SK-N-SH (cell line): Measurements from ENCODE around the gene ZEB2. TPM values are rescaled to one million over a fixed set of nuclear protein-coding genes. Genes with fewer than 3 reads are reported as not detected.

Experiments used
- CTCF ChIA-PET: fragments of 300-600, 350-600 bp; formaldehyde crosslinking; extraction: SDS; loops from one replicate; lab custom pipeline; 2021; lab: Yijun Ruan, JAX
- POLR2A ChIA-PET: fragments of 350-600 bp; sonication (Branson Sonifier 250); formaldehyde crosslinking; extraction: SDS; loops from one replicate; lab custom pipeline; 2020; ENCODE audit warnings: antibody characterized with exemption, inconsistent platforms; lab: Yijun Ruan, JAX
- DNase-seq: peaks from one replicate; pipeline ENCODE4 v3.0.0; 2012
- H2AFZ ChIP-seq: fragments of 200-600 bp; sonication (generic); 2 replicates; pipeline ENCODE4 v1.8.1; 2016; ENCODE audit warnings: antibody characterized with exemption, mild to moderate bottlenecking, low read depth
- H3F3A ChIP-seq: fragments of 200-600 bp; sonication (generic); replicated peaks from 2 replicates; pipeline ENCODE3; 2016; ENCODE audit warnings: antibody characterized with exemption, mild to moderate bottlenecking; ENCODE audit not compliant: insufficient read depth
- H3K27ac ChIP-seq, 2 experiments: fragments of 200-500 bp in 1 of 2; fragments of 200-600 bp in 1 of 2; sonication (Bioruptor generic) in 1 of 2; sonication (generic), shearing (Covaris generic) in 1 of 2; 2 replicates each; pipeline versions ENCODE4 v1.5.1 to v1.6.1; 2014 to 2016; ENCODE audit warnings: low read depth in 2 of 2, inconsistent platforms in 1 of 2, low read length in 1 of 2, mild to moderate bottlenecking in 1 of 2, mixed read lengths in 1 of 2
- H3K27me3 ChIP-seq: fragments of 200-600 bp; sonication (generic), shearing (Covaris generic); 2 replicates; pipeline ENCODE4 v1.6.1; 2016; ENCODE audit warnings: mixed run types; ENCODE audit not compliant: insufficient read depth
- H3K36me3 ChIP-seq, 2 experiments: fragments of 200-500 bp in 1 of 2; fragments of 200-600 bp in 1 of 2; sonication (Bioruptor generic) in 1 of 2; sonication (generic) in 1 of 2; replicated peaks in 1 of 2; 2 replicates each; pipeline versions ENCODE3 to v1.5.1; 2014 to 2016; ENCODE audit warnings: low read length in 1 of 2, mild to moderate bottlenecking in 1 of 2; ENCODE audit not compliant: insufficient read depth in 2 of 2, control insufficient read depth in 1 of 2
- H3K4me1 ChIP-seq, 2 experiments: fragments of 200-500 bp in 1 of 2; fragments of 200-600 bp in 1 of 2; sonication (Bioruptor generic) in 1 of 2; sonication (generic), shearing (Covaris generic) in 1 of 2; 2 replicates each; pipeline versions ENCODE4 v1.5.1 to v1.6.1; 2014 to 2016; ENCODE audit warnings: low read depth in 1 of 2, low read length in 1 of 2, mixed run types in 1 of 2; ENCODE audit not compliant: insufficient read depth in 2 of 2, control insufficient read depth in 1 of 2
- H3K4me2 ChIP-seq: fragments of 200-600 bp; sonication (generic), shearing (Covaris generic); 2 replicates; pipeline ENCODE4 v1.6.1; 2017; ENCODE audit warnings: mixed run types
- H3K4me3 ChIP-seq, 2 experiments: fragments of 200-500 bp in 1 of 2; fragments of 200-600 bp in 1 of 2; sonication (Bioruptor generic) in 1 of 2; sonication (generic), shearing (Covaris generic) in 1 of 2; 2 replicates each; pipeline versions ENCODE4 v1.5.1 to v1.8.1; 2014 to 2016; ENCODE audit warnings: low read depth in 2 of 2, inconsistent platforms in 1 of 2, low read length in 1 of 2, mild to moderate bottlenecking in 1 of 2, mixed read lengths in 1 of 2, moderate library complexity in 1 of 2
- H3K79me2 ChIP-seq: fragments of 200-600 bp; sonication (generic); 2 replicates; pipeline ENCODE4 v1.8.1; 2017; ENCODE audit warnings: mild to moderate bottlenecking; ENCODE audit not compliant: insufficient read depth
- H3K9ac ChIP-seq: fragments of 200-600 bp; sonication (generic); 2 replicates; pipeline ENCODE4 v1.6.1; 2017; ENCODE audit warnings: mixed run types
- H3K9me2 ChIP-seq: fragments of 200-600 bp; sonication (generic); 2 replicates; pipeline ENCODE4 v1.6.1; 2017; ENCODE audit warnings: mixed run types
- H3K9me3 ChIP-seq: fragments of 200-600 bp; sonication (generic); 2 replicates; pipeline ENCODE4 v1.6.1; 2017; ENCODE audit warnings: mixed run types, mild to moderate bottlenecking, moderate library complexity
- H4K20me1 ChIP-seq: fragments of 200-600 bp; sonication (generic); 2 replicates; pipeline ENCODE4 v1.6.1; 2017; ENCODE audit warnings: mild to moderate bottlenecking, mixed run types; ENCODE audit not compliant: insufficient read depth
- EP300 ChIP-seq, 2 experiments: IDR thresholded peaks; 2 replicates each; pipeline versions ENCODE4 v1.4.0 to v1.6.1; 2012; ENCODE audit warnings: borderline replicate concordance in 1 of 2, low read depth in 1 of 2, low read length in 1 of 2
- FOSL2 ChIP-seq: IDR thresholded peaks from 2 replicates; pipeline ENCODE4 v1.4.0; 2012; ENCODE audit warnings: low read depth, mild to moderate bottlenecking, moderate library complexity, borderline replicate concordance
- GABPA ChIP-seq: IDR thresholded peaks from 2 replicates; pipeline ENCODE4 v1.4.0; 2012; ENCODE audit warnings: low read depth, mild to moderate bottlenecking
- GATA2 ChIP-seq: sonication (generic); formaldehyde crosslinking; IDR thresholded peaks from 2 replicates; pipeline ENCODE4 v1.5.0; 2020; ENCODE audit warnings: mild to moderate bottlenecking, missing genetic modification reagents
- MEF2A ChIP-seq: IDR thresholded peaks from 2 replicates; pipeline ENCODE4 v1.4.0; 2012; ENCODE audit warnings: low read depth, borderline replicate concordance
- MXI1 ChIP-seq: IDR thresholded peaks from 2 replicates; pipeline ENCODE4 v1.6.1; 2012; ENCODE audit warnings: mild to moderate bottlenecking, low read depth, low read length, improper control_type of control experiment
- NFIC ChIP-seq: IDR thresholded peaks from 2 replicates; pipeline ENCODE4 v1.4.0; 2012; ENCODE audit warnings: borderline replicate concordance
- POLR2AphosphoS5 ChIP-seq: IDR thresholded peaks from 2 replicates; pipeline ENCODE4 v1.6.1; 2012; ENCODE audit warnings: low read depth, low read length
- RFX5 ChIP-seq: IDR thresholded peaks from 2 replicates; pipeline ENCODE4 v1.6.1; 2012; ENCODE audit warnings: mild to moderate bottlenecking, improper control_type of control experiment, low read length
- SMC3 ChIP-seq: IDR thresholded peaks from 2 replicates; pipeline ENCODE4 v1.6.1; 2012; ENCODE audit warnings: low read depth, low read length, improper control_type of control experiment
- TCF12 ChIP-seq: IDR thresholded peaks from 2 replicates; pipeline ENCODE4 v1.4.0; 2012
- TEAD4 ChIP-seq: IDR thresholded peaks from 2 replicates; pipeline ENCODE4 v1.4.0; 2012; ENCODE audit warnings: mild to moderate bottlenecking, borderline replicate concordance; ENCODE audit not compliant: insufficient read depth
- USF2 ChIP-seq: fragments of 150-350 bp; IDR thresholded peaks from 2 replicates; pipeline ENCODE4 v1.6.1; 2017; ENCODE audit warnings: antibody characterized with exemption, low read length, low read depth, borderline replicate concordance
- YY1 ChIP-seq: IDR thresholded peaks from 2 replicates; pipeline ENCODE4 v1.4.0; 2012; ENCODE audit warnings: low read depth, mild to moderate bottlenecking
- ZBTB33 ChIP-seq: IDR thresholded peaks from 2 replicates; pipeline ENCODE4 v1.4.0; 2012; ENCODE audit warnings: low read depth, borderline replicate concordance
- WGBS: methylation state at CpG from one replicate; pipeline ENCODE4 v1.1.6; 2017; ENCODE audit warnings: low lambda C conversion rate; 5-methylcytosine and 5-hydroxymethylcytosine counted together
- polyA plus RNA-seq, 3 experiments: library from polyadenylated mRNA; depleted of rRNA; stranded (reverse); fragments of >200 nt; gene quantifications; 2 replicates each; pipeline ENCODE4 v1.2.3, GENCODE V29; 2012
- TF ChIP-seq, protein P1 (sequence below): fragments of 200-600 bp; sonication (generic); IDR thresholded peaks from 2 replicates; pipeline ENCODE4 v1.6.1; 2017; ENCODE audit warnings: antibody characterized with exemption, mild to moderate bottlenecking, moderate library complexity
- TF ChIP-seq, protein P2 (sequence below): IDR thresholded peaks from 2 replicates; pipeline ENCODE4; 2012
- TF ChIP-seq, protein P3 (sequence below): fragments of 150-350 bp; IDR thresholded peaks from 2 replicates; pipeline ENCODE4 v1.6.1; 2016; ENCODE audit warnings: mild to moderate bottlenecking, low read depth, low read length

ZEB2 gene
- polyA plus RNA-seq, 1 of the 3 experiments (the other 2 are of a cell fraction), result 16.3 TPM

- no peaks in the 10 kb centered on the region for H3K9me2 ChIP-seq
- CTCF ChIA-PET, result interaction anchor here (1.5 kb wide), 1 partner anchor 22 kb away, joined by 4 read pairs; no protein-coding TSS in a partner anchor
- H3F3A ChIP-seq, result peaks cover 8% of the 10 kb centered on the region
- no peak overlapping the region for H3K9ac ChIP-seq
- peaks cover 76% of the 10 kb centered on the region for H3K79me2 ChIP-seq
- 100% methylated on average over 1 of the region's 1 CpG for WGBS
- peak overlapping the region in 1 of 2 experiments; percentile 50; a peak in 2 of 4 replicates for H3K27ac ChIP-seq
- no peak overlapping the region for H3K4me2 ChIP-seq
- no peaks in the 10 kb centered on the region for H3K27me3 ChIP-seq
- H3K4me1 ChIP-seq, result peaks cover 5 to 17% of the 10 kb centered on the region in 2 experiments; a peak in 3 of 4 replicates
- TF ChIP-seq GABPA, result no peak
- TF ChIP-seq YY1, result no peak
- no peak for TF ChIP-seq ZBTB33
- TF ChIP-seq TCF12, result no peak
- TF ChIP-seq NFIC, result no peak
- TF ChIP-seq FOSL2, result no peak
- H3K4me3 ChIP-seq, result no peak overlapping the region
- H3K36me3 ChIP-seq, result peaks cover 18 to 50% of the 10 kb centered on the region in 2 experiments
- DNase-seq, result no peak
- peaks cover 35% of the 10 kb centered on the region; the same call in 1 of the 2 replicates for H4K20me1 ChIP-seq
- POLR2A ChIA-PET, result no interaction called here
- no peak overlapping the region for H2AFZ ChIP-seq
- H3K9me3 ChIP-seq, result no peaks in the 10 kb centered on the region
Measured at GRCh38 chr2:144432921-144433320, 87.0 kb downstream of the ZEB2 start.

- Histone ChIP-seq H3K4me1 (peaks cover 5 to 19% of the 10 kb centered on the region in 2 experiments; a peak in 3 of 4 replicates), H3K9me3 (no peaks in the 10 kb centered on the region), H3K4me3 (no peak overlapping the region), H3K27me3 (no peaks in the 10 kb centered on the region), H3K4me2 (no peak overlapping the region), H3F3A (peaks cover 17% of the 10 kb centered on the region), H3K36me3 (peaks cover 20 to 47% of the 10 kb centered on the region in 2 experiments), H4K20me1 (peaks cover 39% of the 10 kb centered on the region; the same call in 1 of the 2 replicates), H3K9ac (no peak overlapping the region), H3K27ac (peak overlapping the region in 1 of 2 experiments; percentile 92; a peak in 2 of 4 replicates), H3K79me2 (peaks cover 67% of the 10 kb centered on the region), H3K9me2 (no peaks in the 10 kb centered on the region), H2AFZ (no peak overlapping the region)
- WGBS, result 95% methylated on average over 3 of the region's 3 CpGs
- no peak for DNase-seq
- POLR2A ChIA-PET, result no interaction called here
- CTCF ChIA-PET, result interaction anchor here (1.5 kb wide), 1 partner anchor 23 kb away, joined by 5 read pairs; no protein-coding TSS in a partner anchor
- no peak for TF ChIP-seq NFIC
- TF ChIP-seq, protein P1, sequence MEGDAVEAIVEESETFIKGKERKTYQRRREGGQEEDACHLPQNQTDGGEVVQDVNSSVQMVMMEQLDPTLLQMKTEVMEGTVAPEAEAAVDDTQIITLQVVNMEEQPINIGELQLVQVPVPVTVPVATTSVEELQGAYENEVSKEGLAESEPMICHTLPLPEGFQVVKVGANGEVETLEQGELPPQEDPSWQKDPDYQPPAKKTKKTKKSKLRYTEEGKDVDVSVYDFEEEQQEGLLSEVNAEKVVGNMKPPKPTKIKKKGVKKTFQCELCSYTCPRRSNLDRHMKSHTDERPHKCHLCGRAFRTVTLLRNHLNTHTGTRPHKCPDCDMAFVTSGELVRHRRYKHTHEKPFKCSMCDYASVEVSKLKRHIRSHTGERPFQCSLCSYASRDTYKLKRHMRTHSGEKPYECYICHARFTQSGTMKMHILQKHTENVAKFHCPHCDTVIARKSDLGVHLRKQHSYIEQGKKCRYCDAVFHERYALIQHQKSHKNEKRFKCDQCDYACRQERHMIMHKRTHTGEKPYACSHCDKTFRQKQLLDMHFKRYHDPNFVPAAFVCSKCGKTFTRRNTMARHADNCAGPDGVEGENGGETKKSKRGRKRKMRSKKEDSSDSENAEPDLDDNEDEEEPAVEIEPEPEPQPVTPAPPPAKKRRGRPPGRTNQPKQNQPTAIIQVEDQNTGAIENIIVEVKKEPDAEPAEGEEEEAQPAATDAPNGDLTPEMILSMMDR, result no peak
- TF ChIP-seq, protein P2, sequence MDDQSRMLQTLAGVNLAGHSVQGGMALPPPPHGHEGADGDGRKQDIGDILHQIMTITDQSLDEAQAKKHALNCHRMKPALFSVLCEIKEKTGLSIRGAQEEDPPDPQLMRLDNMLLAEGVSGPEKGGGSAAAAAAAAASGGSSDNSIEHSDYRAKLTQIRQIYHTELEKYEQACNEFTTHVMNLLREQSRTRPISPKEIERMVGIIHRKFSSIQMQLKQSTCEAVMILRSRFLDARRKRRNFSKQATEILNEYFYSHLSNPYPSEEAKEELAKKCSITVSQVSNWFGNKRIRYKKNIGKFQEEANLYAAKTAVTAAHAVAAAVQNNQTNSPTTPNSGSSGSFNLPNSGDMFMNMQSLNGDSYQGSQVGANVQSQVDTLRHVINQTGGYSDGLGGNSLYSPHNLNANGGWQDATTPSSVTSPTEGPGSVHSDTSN, result no peak
- no peak for TF ChIP-seq TEAD4
- no peak for TF ChIP-seq EP300 (IDR thresholded peaks at IDR 0.05; ENCODE audit: borderline replicate concordance in 1 of 2, low read depth in 1 of 2, low read length in 1 of 2)
- no peak for TF ChIP-seq GATA2
- TF ChIP-seq ZBTB33, result no peak
- no peak for TF ChIP-seq POLR2AphosphoS5
- no peak for TF ChIP-seq SMC3
- TF ChIP-seq MEF2A, result no peak
- TF ChIP-seq TCF12, result no peak
- TF ChIP-seq RFX5, result no peak
- no peak for TF ChIP-seq USF2
- TF ChIP-seq, protein P3, sequence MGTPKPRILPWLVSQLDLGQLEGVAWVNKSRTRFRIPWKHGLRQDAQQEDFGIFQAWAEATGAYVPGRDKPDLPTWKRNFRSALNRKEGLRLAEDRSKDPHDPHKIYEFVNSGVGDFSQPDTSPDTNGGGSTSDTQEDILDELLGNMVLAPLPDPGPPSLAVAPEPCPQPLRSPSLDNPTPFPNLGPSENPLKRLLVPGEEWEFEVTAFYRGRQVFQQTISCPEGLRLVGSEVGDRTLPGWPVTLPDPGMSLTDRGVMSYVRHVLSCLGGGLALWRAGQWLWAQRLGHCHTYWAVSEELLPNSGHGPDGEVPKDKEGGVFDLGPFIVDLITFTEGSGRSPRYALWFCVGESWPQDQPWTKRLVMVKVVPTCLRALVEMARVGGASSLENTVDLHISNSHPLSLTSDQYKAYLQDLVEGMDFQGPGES, result no peak
- TF ChIP-seq MXI1, result no peak
Measured at GRCh38 chr2:144431998-144432397, 87.9 kb downstream of the ZEB2 start.
